GM18507 (cell line): ENCODE results near the gene SNPH.

Source experiments
- DNase-seq: peaks from one replicate; pipeline ENCODE4 v3.0.0; 2011; ENCODE audit warnings: low read depth; ENCODE audit not compliant: insufficient read length; ENCODE audit errors: extremely low spot score
- FAIRE-seq: peaks from 2 replicates; lab custom pipeline; 2011; peaks lifted over from hg19 to GRCh38; lab: Jason Lieb, UNC

SNPH gene

GRCh38 chr20:1283522-1284510 lies 17.7 kb downstream of the SNPH start:
- FAIRE-seq: no peak
- no peak for DNase-seq

GRCh38 chr20:1286267-1287024 lies 20.4 kb downstream of the SNPH start:
- DNase-seq: no peak
- no peak for FAIRE-seq

GRCh38 chr20:1287306-1287705 lies 21.2 kb downstream of the SNPH start:
- DNase-seq (no peak), FAIRE-seq (no peak)

- DNase-seq (no peak), FAIRE-seq (no peak)
Measured at GRCh38 chr20:1287787-1288569, 21.9 kb downstream of the SNPH start.

- DNase-seq (no peak), FAIRE-seq (no peak)
Measured at GRCh38 chr20:1291191-1291741, 25.2 kb downstream of the SNPH start.

- FAIRE-seq: no peak
Measured at GRCh38 chr20:1292620-1293019, 26.5 kb downstream of the SNPH start.

GRCh38 chr20:1293641-1294379 lies 27.7 kb downstream of the SNPH start:
- FAIRE-seq: no peak
- DNase-seq: no peak

More at GRCh38 chr20:1292620-1293019, 26.5 kb downstream of the SNPH start:
- DNase-seq: no peak

GRCh38 chr20:1294497-1294896 lies 28.4 kb downstream of the SNPH start:
- DNase-seq: no peak
- FAIRE-seq: no peak

- no peak for FAIRE-seq
- DNase-seq: no peak
Measured at GRCh38 chr20:1295276-1295930, 29.3 kb downstream of the SNPH start.

GRCh38 chr20:1296117-1296610 lies 30.1 kb downstream of the SNPH start:
- no peak for FAIRE-seq
- no peak for DNase-seq

- no peak for DNase-seq
- no peak for FAIRE-seq
Measured at GRCh38 chr20:1296922-1297321, 30.8 kb downstream of the SNPH start.

- no peak for FAIRE-seq
Measured at GRCh38 chr20:1297486-1297885, 31.4 kb downstream of the SNPH start.

GRCh38 chr20:1298166-1298565 lies 32.1 kb downstream of the SNPH start:
- DNase-seq (no peak), FAIRE-seq (no peak)

More at GRCh38 chr20:1297486-1297885, 31.4 kb downstream of the SNPH start:
- no peak for DNase-seq

GRCh38 chr20:1298888-1299511 lies 32.9 kb downstream of the SNPH start:
- DNase-seq: no peak
- FAIRE-seq: no peak

- FAIRE-seq: no peak
- DNase-seq: no peak
Measured at GRCh38 chr20:1299522-1299921, 33.4 kb downstream of the SNPH start.

GRCh38 chr20:1300083-1300840 lies 34.2 kb downstream of the SNPH start:
- FAIRE-seq (no peak), DNase-seq (no peak)

- DNase-seq (no peak), FAIRE-seq (no peak)
Measured at GRCh38 chr20:1301031-1301529, 35.0 kb downstream of the SNPH start.
